GM21360 (cell line): Measurements from ENCODE around the gene FBXL19.

Experiments used
- ATAC-seq: cut with Tn5 transposase; IDR thresholded peaks from one replicate; pipeline ENCODE4 v1.9.1; 2021; ENCODE audit warnings: mild to moderate bottlenecking, moderate library complexity; ENCODE audit not compliant: unreplicated experiment

FBXL19 gene

GRCh38 chr16:30984669-30985400 is 61.5 kb downstream of the FBXL19 start, which contains the start of gene HSD3B7:
Gene HSD3B7 (plus strand): TSS chr16:30985207. CDS start chr16:30985659, 452 bp downstream.
- peak; percentile 50 for ATAC-seq

GRCh38 chr16:30985401-30986128 is 62.2 kb downstream of the FBXL19 start:
- no peak for ATAC-seq

- no peak for ATAC-seq
Measured at GRCh38 chr16:30986129-30986991, 63.0 kb downstream of the FBXL19 start.

DNA sequence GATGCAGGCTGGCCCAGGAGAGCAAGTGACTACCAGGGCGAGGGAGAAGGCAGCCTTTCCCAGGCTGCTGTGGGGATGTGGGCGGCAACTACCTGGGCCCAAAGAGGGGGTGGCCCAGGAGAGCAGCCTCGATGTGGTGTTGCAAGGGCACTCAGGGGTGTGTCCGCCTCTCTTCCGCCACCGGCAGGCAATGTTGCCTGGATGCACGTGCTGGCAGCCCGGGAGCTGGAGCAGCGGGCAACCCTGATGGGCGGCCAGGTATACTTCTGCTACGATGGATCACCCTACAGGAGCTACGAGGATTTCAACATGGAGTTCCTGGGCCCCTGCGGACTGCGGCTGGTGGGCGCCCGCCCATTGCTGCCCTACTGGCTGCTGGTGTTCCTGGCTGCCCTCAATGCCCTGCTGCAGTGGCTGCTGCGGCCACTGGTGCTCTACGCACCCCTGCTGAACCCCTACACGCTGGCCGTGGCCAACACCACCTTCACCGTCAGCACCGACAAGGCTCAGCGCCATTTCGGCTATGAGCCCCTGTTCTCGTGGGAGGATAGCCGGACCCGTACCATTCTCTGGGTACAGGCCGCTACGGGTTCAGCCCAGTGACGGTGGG is 64.3 kb downstream of the FBXL19 start:
- ATAC-seq = no peak

GRCh38 chr16:30989469-30990047 is 66.2 kb downstream of the FBXL19 start:
- ATAC-seq = no peak

GRCh38 chr16:30990105-30990504 is 66.7 kb downstream of the FBXL19 start:
- ATAC-seq = no peak

GRCh38 chr16:30991052-30991451 is 67.7 kb downstream of the FBXL19 start:
- ATAC-seq = no peak

DNA sequence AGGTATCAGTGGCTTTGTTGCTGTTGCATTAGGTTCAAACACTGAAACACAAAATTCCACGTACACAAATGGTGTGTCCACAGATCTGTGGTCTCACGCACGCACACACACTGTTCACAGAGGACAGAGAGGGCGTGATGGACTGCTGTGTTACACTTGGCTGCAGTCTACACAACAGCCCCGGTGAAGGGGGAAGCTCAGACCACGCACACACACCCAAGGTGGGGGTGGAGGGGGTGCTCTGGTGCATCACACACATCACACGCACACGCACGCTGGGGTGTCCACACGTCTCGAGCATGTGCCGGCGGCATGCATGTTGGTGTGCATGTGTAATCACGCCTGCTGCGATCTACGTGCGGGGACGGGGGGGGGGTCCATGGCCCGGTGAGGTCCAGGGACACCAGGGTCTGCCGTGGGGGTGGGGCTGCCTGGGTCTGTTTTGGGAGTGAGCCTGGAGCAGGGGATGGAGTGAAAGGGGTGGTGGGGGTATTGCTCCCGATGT is 69.0 kb downstream of the FBXL19 start:
- no peak for ATAC-seq

DNA sequence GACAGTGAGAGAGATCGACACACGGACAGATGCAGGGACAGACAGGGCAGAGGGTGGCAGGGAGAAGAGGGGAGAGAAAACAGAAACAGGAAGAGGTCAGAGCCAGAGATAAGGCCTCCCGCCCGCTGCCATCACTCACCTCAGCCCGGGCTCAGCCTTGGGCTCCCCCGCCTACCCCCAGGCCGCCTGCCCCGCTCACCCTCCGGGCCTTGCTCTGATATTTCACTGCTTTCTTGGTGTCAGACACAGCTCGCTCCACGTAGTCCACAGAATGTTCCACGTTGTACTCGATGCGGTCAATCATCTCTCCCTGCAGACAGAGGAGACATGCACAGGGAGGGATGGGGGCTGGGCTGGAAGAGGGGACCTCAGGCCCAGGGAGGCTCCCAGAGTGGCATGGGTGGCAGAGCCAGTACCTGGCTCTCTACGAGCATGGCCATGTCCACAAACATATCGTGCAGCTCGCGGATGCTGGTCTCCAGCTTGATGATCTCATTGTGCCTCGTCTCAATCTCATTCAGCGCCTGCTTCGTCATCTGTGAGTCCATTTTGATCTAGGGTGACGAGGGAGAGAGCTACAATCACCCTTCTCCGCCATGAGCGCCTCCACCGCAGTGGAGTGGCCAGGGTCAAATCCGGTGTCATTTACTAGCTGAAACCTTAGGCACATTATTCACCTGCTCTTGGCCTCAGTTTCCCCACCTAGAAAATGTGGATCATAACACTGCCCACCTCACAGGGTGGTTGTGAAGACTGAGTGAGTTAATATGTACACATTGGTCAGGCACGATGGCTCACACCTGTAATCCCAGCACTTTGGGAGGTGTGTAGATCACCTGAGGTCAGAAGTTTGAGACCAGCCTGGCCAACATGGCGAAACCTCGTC is 69.8 kb downstream of the FBXL19 start:
- no peak for ATAC-seq

DNA sequence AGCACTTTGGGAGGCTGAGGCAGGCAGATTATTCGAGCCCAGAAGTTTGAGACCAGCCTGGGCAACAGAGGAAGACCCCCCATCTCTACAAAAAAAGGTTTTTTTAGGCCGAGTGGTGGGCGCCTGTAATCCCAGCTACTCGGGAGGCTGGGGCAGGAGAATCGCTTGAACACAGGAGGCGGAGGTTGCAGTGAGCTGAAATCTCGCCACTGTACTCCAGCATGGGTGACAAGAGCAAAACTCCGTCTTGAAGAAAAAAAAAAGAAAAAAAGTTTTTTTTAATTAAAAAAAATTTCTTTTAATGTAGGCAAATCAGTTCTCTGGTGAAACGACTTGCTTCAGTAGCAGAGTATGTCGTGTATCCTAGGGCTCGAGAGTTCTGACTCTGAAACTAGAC is 72.6 kb downstream of the FBXL19 start:
- no peak for ATAC-seq

GRCh38 chr16:30996324-30996984 is 73.1 kb downstream of the FBXL19 start:
- ATAC-seq = no peak

DNA sequence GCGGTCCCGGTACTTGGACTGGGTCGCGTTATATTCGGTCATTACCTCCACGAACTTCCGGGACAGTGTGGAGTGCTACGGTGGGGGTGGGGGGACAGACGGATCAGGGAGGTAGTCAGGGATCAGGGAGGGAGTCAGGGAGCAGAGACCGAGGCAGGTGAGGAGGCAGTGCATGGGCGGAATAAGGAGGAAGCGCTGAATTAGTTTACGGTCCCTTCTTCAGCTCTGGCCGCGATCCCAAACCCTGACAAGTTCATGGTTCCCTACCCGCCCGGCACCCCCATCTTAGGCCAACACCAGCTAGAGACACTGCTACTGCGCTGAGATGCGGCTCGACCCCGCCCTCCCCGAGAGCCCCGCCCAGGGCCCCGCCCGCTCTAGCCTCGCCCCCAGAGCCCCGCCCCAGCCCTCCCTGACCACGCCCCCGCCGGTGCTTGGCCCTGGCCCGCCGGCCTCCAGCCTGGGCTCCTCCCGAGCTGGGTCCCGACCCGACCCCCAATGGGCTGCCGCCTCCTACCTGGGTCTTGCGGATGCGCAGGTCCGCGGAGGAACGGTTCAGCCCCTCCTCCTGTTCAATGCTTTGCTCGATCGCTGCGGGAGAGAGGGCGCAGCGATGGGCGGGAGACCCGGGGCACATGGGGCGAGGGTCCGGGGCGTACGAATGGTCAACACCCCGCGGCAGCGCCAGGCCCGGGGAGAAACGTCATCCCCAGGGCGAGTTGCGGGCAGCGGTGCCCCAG is 73.8 kb downstream of the FBXL19 start:
- ATAC-seq = peak; percentile 73

DNA sequence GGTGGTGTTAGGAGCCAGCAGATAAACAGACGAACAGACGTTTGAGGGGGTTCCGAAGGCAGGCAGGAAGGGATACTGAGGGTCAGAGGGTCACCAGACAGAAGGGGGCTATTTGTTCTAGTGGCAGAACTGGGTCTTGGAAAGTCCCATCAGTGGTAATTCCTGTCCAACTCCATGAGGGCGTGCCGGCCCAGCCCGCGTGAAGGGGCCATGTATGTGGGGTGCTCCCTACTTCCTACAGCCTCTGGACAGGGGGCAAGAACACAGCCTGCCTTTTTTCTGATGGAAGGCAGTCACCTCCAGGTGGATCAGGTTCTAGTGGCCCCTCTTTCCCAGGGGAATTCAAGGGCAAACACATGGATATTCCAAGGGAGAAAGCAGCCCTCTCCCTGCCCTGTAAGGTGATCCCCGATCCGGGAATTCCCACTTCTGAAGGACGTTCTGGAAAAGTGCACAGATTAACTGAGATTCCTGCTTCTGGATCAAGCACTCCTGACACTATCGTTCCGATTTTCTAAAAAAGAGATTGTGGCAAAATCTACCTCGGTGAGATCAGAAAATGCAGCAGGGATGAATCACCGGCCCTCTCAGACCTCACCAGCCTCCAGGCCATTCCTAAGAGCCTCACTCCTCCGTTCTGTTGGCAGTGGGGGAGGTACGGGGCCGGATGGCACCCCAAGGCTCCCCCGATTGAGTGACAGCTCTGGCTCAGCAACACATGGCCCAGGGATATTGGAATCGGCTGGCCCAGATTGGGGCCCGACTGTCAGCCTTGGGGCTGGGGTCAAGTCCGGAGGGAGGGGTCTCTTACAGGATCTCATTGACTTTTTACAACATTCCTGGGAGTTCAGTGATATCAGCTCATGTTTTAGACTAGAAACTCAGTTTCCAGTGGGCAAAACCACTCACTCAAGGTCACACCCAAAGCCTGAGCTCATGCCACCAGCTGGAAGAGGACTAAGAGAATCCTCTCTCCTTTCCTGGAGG is 74.6 kb downstream of the FBXL19 start:
- no peak for ATAC-seq
